K562 (cell line): ENCODE measurements around the gene ADM5. TPM values are rescaled to one million over a fixed set of nuclear protein-coding genes. Genes with fewer than 3 reads are reported as not detected.

Experiments used
- FOXK1 ChIP-seq: sonication (generic); formaldehyde crosslinking; IDR thresholded peaks from 2 replicates; pipeline ENCODE4 v1.8.0; 2022; ENCODE audit warnings: missing genetic modification reagents, mild to moderate bottlenecking, borderline replicate concordance
- NCOA6 ChIP-seq: fragments of 450-650 bp; IDR thresholded peaks from 2 replicates; pipeline ENCODE4 v1.6.1; 2017; ENCODE audit warnings: mild to moderate bottlenecking
- NFYB ChIP-seq: IDR thresholded peaks from 2 replicates; pipeline ENCODE4 v1.6.1; 2011; ENCODE audit warnings: mild to moderate bottlenecking, moderate library complexity; ENCODE audit not compliant: insufficient read length; ENCODE audit errors: extremely low read depth
- POLR2AphosphoS5 ChIP-seq: IDR thresholded peaks from 2 replicates; pipeline ENCODE4 v1.6.1; 2011; ENCODE audit warnings: mild to moderate bottlenecking, low read depth, low read length, moderate library complexity; ENCODE audit not compliant: control insufficient read depth, insufficient read depth
- RBM34 ChIP-seq: fragments of 200-400 bp; formaldehyde crosslinking; IDR thresholded peaks from 2 replicates; pipeline ENCODE4 v1.6.1; 2018; ENCODE audit warnings: low read length, borderline replicate concordance; ENCODE audit not compliant: insufficient read depth
- RHOXF2B ChIP-seq: fragments of 250-450 bp; sonication (Bioruptor Pico); conservative IDR thresholded peaks from 2 replicates; pipeline ENCODE4 v1.5.1; 2021
- SAP30 ChIP-seq: fragments of 200-600 bp; sonication (generic); IDR thresholded peaks from 2 replicates; pipeline ENCODE4 v1.6.1; 2012; ENCODE audit warnings: borderline replicate concordance, low read depth, mild to moderate bottlenecking, moderate library complexity, low read length, control low read depth, inconsistent platforms; ENCODE audit not compliant: insufficient read depth, poor library complexity, severe bottlenecking
- SMAD1 ChIP-seq: fragments of 150-350 bp; IDR thresholded peaks from 2 replicates; pipeline ENCODE4 v1.6.1; 2014; ENCODE audit warnings: low read length, low read depth; ENCODE audit not compliant: partially characterized antibody
- SREBF2 ChIP-seq: sonication (generic); formaldehyde crosslinking; IDR thresholded peaks from 2 replicates; pipeline ENCODE4 v1.4.0; 2020; ENCODE audit warnings: mild to moderate bottlenecking, missing genetic modification reagents
- TAF7 ChIP-seq: fragments of 450-650 bp; IDR thresholded peaks from 2 replicates; pipeline ENCODE4 v1.6.1; 2016; ENCODE audit warnings: missing genetic modification characterization, missing compliant biosample characterization
- TOE1 ChIP-seq, 2 experiments: fragments of 450-650 bp in 1 of 2; sonication (generic) in 1 of 2; formaldehyde crosslinking in 1 of 2; IDR thresholded peaks; 2 replicates each; pipeline versions ENCODE4 v1.7.1 to v1.8.0; 2016 to 2022; ENCODE audit warnings: borderline replicate concordance in 2 of 2, mild to moderate bottlenecking in 2 of 2, antibody characterized with exemption in 1 of 2, inconsistent platforms in 1 of 2, low read depth in 1 of 2, missing genetic modification reagents in 1 of 2, moderate library complexity in 1 of 2
- ZKSCAN3 ChIP-seq: fragments of 250-450 bp; sonication (Bioruptor Pico); IDR thresholded peaks from 2 replicates; pipeline ENCODE4 v1.4.0; 2020
- ZNF23 ChIP-seq: fragments of 250-450 bp; sonication (Bioruptor Pico); IDR thresholded peaks from 2 replicates; pipeline ENCODE4 v1.4.0; 2020; ENCODE audit warnings: mild to moderate bottlenecking
- ZNF551 ChIP-seq: fragments of 250-450 bp; sonication (Bioruptor Pico); IDR thresholded peaks from 2 replicates; pipeline ENCODE4 v1.5.0; 2021; ENCODE audit warnings: mild to moderate bottlenecking, moderate library complexity
- ZNF766 ChIP-seq: fragments of 200-800 bp; sonication (Bioruptor generic); conservative IDR thresholded peaks from 2 replicates; pipeline ENCODE4 v1.6.1; 2016; ENCODE audit warnings: missing genetic modification characterization, missing compliant biosample characterization
- polyA plus RNA-seq, 8 experiments: library from polyadenylated mRNA; depleted of rRNA in 4 of 8; stranded (reverse) in 5 of 8; unstranded in 3 of 8; fragments of >200 nt; fragmentation: Nextera tagmentation in 2 of 8; fragmentation: Illumina TruSeq in 1 of 8; extraction: Ambion mirVana in 2 of 8; extraction: Trizol in 1 of 8; gene quantifications; 2 replicates each; pipeline versions ENCODE4 v1.2.1 to v1.2.3, GENCODE V29; 2011 to 2014; ENCODE audit warnings: inconsistent platforms in 1 of 8, missing spikeins in 1 of 8
- total RNA-seq, 7 experiments: library from RNA; depleted of rRNA in 6 of 7; stranded (reverse); fragments of >200 nt in 6 of 7; fragmentation: Illumina TruSeq in 2 of 7; extraction: Trizol in 2 of 7; gene quantifications; 2 replicates each; pipeline versions ENCODE4 v1.2.1 to v1.2.3, GENCODE V29; 2011 to 2021; ENCODE audit warnings: low replicate concordance in 1 of 7
- TF ChIP-seq, protein P1 (sequence below): sonication (generic); formaldehyde crosslinking; IDR thresholded peaks from 2 replicates; pipeline ENCODE4 v1.8.1; 2023; ENCODE audit warnings: mild to moderate bottlenecking, missing genetic modification reagents
- TF ChIP-seq, protein P2 (sequence below): fragments of 250-450 bp; sonication (Bioruptor Pico); IDR thresholded peaks from 2 replicates; pipeline ENCODE4 v1.4.0; 2020; ENCODE audit warnings: borderline replicate concordance
- TF ChIP-seq, protein P3 (sequence below): fragments of 450-650 bp; IDR thresholded peaks from 2 replicates; pipeline ENCODE4 v1.6.1; 2016; ENCODE audit warnings: mild to moderate bottlenecking
- TF ChIP-seq, protein P4 (sequence below): IDR thresholded peaks from 3 replicates; pipeline ENCODE4 v1.6.1; 2011; ENCODE audit warnings: borderline replicate concordance, mild to moderate bottlenecking; ENCODE audit not compliant: insufficient read length, insufficient read depth

Gene ADM5
- total and polyA plus RNA-seq, 9 of the 15 experiments (the other 6 are each of a cell fraction or from before 2014, with no cell fraction given), result 0.13 to 8.4 (median 2.0) TPM; not detected in 1

DNA sequence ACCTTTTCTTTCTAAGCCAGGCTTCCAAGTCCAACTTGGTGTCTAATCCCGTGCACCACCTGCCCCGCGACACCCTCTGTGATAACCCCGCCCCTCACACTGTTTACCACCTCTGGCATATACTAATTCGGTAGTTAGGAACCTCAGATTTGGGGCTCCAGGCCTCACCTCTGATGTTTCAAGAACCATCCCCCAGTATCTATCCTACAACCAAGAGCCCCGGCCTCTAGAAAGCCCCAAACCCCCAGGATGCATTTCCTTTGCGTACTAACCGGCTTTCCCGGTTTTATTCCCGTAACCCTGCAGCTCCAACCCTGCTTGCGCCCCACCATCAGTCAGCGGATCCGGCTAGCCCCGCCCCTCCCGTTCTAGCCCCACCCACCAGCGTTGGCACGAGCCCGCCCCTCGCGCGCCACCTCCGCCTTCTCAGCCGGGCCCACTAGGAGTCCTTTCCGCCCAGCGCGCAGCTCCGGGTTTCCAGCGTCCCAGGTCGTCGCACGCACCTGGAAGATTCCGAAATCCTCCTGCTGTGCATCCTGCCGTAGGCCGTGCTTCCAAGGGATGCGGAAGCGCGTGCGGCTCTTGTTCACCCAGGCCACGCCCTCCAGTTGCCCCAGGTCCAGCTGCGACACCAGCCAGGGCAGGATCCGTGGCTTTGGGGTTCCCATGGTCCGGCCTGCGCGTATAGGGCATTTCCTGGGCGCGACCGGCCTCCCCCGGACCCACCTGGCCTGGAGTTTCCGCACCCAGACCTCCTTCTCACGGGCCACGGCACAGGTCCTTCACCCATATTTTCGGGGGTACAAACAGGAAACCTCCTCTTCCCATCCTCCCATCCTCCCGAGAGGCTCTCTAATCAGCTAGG lies 25.0 kb upstream of the ADM5 start (continued):
- TF ChIP-seq, protein P1, sequence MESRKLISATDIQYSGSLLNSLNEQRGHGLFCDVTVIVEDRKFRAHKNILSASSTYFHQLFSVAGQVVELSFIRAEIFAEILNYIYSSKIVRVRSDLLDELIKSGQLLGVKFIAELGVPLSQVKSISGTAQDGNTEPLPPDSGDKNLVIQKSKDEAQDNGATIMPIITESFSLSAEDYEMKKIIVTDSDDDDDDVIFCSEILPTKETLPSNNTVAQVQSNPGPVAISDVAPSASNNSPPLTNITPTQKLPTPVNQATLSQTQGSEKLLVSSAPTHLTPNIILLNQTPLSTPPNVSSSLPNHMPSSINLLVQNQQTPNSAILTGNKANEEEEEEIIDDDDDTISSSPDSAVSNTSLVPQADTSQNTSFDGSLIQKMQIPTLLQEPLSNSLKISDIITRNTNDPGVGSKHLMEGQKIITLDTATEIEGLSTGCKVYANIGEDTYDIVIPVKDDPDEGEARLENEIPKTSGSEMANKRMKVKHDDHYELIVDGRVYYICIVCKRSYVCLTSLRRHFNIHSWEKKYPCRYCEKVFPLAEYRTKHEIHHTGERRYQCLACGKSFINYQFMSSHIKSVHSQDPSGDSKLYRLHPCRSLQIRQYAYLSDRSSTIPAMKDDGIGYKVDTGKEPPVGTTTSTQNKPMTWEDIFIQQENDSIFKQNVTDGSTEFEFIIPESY, result 0 out of 2 replicates have a peak, but pooled peaks have one; percentile 20
- TF ChIP-seq NFYB (no peak), SMAD1 (no peak), FOXK1 (CRISPR knock-in tag) (peak; percentile 91; the same call in 1 of the 2 replicates), NCOA6 (no peak), RBM34 (no peak), SREBF2 (CRISPR knock-in tag) (0 out of 2 replicates have a peak, but pooled peaks have one; percentile 83), ZNF551 (CRISPR knock-in tag) (no peak), RHOXF2B (CRISPR knock-in tag) (no peak), ZNF23 (CRISPR knock-in tag) (no peak), SAP30 (peak; percentile 33), ZNF766 (CRISPR knock-in tag) (no peak), TOE1 (IDR thresholded peaks at IDR 0.05; ENCODE audit: borderline replicate concordance) (no peak), TOE1 (CRISPR knock-in tag; IDR thresholded peaks at IDR 0.05; ENCODE audit: borderline replicate concordance, low read depth) (no peak), POLR2AphosphoS5 (0 out of 2 replicates have a peak, but pooled peaks have one; percentile 14), TAF7 (tag) (no peak), ZKSCAN3 (CRISPR knock-in tag) (no peak)
- TF ChIP-seq, protein P2, sequence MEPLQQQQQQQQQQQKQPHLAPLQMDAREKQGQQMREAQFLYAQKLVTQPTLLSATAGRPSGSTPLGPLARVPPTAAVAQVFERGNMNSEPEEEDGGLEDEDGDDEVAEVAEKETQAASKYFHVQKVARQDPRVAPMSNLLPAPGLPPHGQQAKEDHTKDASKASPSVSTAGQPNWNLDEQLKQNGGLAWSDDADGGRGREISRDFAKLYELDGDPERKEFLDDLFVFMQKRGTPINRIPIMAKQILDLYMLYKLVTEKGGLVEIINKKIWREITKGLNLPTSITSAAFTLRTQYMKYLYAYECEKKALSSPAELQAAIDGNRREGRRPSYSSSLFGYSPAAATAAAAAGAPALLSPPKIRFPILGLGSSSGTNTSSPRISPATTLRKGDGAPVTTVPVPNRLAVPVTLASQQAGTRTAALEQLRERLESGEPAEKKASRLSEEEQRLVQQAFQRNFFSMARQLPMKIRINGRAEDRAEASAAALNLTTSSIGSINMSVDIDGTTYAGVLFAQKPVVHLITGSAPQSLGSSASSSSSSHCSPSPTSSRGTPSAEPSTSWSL (CRISPR knock-in tag), result no peak
- TF ChIP-seq, protein P3, sequence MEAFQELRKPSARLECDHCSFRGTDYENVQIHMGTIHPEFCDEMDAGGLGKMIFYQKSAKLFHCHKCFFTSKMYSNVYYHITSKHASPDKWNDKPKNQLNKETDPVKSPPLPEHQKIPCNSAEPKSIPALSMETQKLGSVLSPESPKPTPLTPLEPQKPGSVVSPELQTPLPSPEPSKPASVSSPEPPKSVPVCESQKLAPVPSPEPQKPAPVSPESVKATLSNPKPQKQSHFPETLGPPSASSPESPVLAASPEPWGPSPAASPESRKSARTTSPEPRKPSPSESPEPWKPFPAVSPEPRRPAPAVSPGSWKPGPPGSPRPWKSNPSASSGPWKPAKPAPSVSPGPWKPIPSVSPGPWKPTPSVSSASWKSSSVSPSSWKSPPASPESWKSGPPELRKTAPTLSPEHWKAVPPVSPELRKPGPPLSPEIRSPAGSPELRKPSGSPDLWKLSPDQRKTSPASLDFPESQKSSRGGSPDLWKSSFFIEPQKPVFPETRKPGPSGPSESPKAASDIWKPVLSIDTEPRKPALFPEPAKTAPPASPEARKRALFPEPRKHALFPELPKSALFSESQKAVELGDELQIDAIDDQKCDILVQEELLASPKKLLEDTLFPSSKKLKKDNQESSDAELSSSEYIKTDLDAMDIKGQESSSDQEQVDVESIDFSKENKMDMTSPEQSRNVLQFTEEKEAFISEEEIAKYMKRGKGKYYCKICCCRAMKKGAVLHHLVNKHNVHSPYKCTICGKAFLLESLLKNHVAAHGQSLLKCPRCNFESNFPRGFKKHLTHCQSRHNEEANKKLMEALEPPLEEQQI, result no peak
- TF ChIP-seq, protein P4, sequence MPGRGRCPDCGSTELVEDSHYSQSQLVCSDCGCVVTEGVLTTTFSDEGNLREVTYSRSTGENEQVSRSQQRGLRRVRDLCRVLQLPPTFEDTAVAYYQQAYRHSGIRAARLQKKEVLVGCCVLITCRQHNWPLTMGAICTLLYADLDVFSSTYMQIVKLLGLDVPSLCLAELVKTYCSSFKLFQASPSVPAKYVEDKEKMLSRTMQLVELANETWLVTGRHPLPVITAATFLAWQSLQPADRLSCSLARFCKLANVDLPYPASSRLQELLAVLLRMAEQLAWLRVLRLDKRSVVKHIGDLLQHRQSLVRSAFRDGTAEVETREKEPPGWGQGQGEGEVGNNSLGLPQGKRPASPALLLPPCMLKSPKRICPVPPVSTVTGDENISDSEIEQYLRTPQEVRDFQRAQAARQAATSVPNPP, result no peak
